ENCODE results near the gene CCDC186. TPM values are rescaled to one million over a fixed set of nuclear protein-coding genes. Genes with fewer than 3 reads are reported as not detected.

CCDC186 gene
- total and polyA plus RNA-seq, 2 of the 4 experiments (the other 2 are of a cell fraction) = 3.0 to 6.1 TPM

GRCh38 chr10:114094795-114095194 is 79.2 kb downstream of the CCDC186 start:
- peaks cover 35% of the 10 kb centered on the region for H3K27me3 ChIP-seq (ENCODE audit: control insufficient read depth, insufficient read depth, low read length)
- no peak overlapping the region for H2BK20ac ChIP-seq (ENCODE audit: low read depth, low read length)
- no peak overlapping the region for H4K91ac ChIP-seq (ENCODE audit: insufficient read depth, low read depth, low read length)
- H2AK9ac ChIP-seq (replicated peaks; ENCODE audit: low read depth, low read length, poor library complexity) = no peak overlapping the region
- no peaks in the 10 kb centered on the region for H3K36me3 ChIP-seq (ENCODE audit: control insufficient read depth, insufficient read depth, low read length)
- no peak overlapping the region for H2BK15ac ChIP-seq (ENCODE audit: low read depth, low read length)
- H4K5ac ChIP-seq (ENCODE audit: low read depth, low read length) = no peak overlapping the region
- no peak overlapping the region for H3K56ac ChIP-seq (ENCODE audit: extremely low read depth, insufficient read depth, low read length)
- no peaks in the 10 kb centered on the region for H3K9me1 ChIP-seq (ENCODE audit: insufficient read depth, low read length)
- H2AFZ ChIP-seq (replicated peaks; ENCODE audit: low read length, poor library complexity) = no peak overlapping the region
- H3K23ac ChIP-seq (ENCODE audit: low read depth, low read length) = no peak overlapping the region
- H2BK5ac ChIP-seq (ENCODE audit: low read depth, low read length, poor library complexity, severe bottlenecking) = no peak overlapping the region
- H4K8ac ChIP-seq (ENCODE audit: low read depth in 2 of 2, low read length in 2 of 2) = no peak overlapping the region
- dilution Hi-C loops (cut with HindIII; ENCODE audit: low sequenced_read_pairs, unreplicated experiment) (no loop called here), intact Hi-C loops (cut with micrococcal nuclease) (no loop called here), in situ Hi-C loops (cut with MboI; ENCODE audit: low sequenced_read_pairs) (no loop called here)
- H3K4me3 ChIP-seq (ENCODE audit: insufficient read depth, low read depth, low read length) = no peak overlapping the region
- H3K14ac ChIP-seq (replicated peaks; ENCODE audit: low read depth, low read length) = no peak overlapping the region
- no peak for DNase-seq
- H3K18ac ChIP-seq (ENCODE audit: low read depth, low read length) = no peak overlapping the region
- no peaks in the 10 kb centered on the region for H3K4me1 ChIP-seq (ENCODE audit: control insufficient read depth, insufficient read depth, low read length)
- no peak for TF ChIP-seq MXI1 (IDR thresholded peaks at IDR 0.05; ENCODE audit: borderline replicate concordance, low read depth, low read length)
- no peak for TF ChIP-seq USF2 (IDR thresholded peaks at IDR 0.05; ENCODE audit: low read depth, low read length)
- TF ChIP-seq BHLHE40 (IDR thresholded peaks at IDR 0.05; ENCODE audit: low read depth, low read length) = no peak
- TF ChIP-seq, protein P1, sequence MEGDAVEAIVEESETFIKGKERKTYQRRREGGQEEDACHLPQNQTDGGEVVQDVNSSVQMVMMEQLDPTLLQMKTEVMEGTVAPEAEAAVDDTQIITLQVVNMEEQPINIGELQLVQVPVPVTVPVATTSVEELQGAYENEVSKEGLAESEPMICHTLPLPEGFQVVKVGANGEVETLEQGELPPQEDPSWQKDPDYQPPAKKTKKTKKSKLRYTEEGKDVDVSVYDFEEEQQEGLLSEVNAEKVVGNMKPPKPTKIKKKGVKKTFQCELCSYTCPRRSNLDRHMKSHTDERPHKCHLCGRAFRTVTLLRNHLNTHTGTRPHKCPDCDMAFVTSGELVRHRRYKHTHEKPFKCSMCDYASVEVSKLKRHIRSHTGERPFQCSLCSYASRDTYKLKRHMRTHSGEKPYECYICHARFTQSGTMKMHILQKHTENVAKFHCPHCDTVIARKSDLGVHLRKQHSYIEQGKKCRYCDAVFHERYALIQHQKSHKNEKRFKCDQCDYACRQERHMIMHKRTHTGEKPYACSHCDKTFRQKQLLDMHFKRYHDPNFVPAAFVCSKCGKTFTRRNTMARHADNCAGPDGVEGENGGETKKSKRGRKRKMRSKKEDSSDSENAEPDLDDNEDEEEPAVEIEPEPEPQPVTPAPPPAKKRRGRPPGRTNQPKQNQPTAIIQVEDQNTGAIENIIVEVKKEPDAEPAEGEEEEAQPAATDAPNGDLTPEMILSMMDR (conservative IDR thresholded peaks at IDR 0.05; ENCODE audit: low read depth, low read length) = no peak
- TF ChIP-seq MAZ (IDR thresholded peaks at IDR 0.05; ENCODE audit: borderline replicate concordance, low read depth, low read length) = no peak
- TF ChIP-seq SMC3 (IDR thresholded peaks at IDR 0.05; ENCODE audit: low read depth, low read length) = no peak
- no peak for TF ChIP-seq POLR2A (IDR thresholded peaks at IDR 0.05; ENCODE audit: low read depth, low read length)
- no peak for TF ChIP-seq ELK1 (IDR thresholded peaks at IDR 0.05; ENCODE audit: borderline replicate concordance, low read depth, low read length)
- TF ChIP-seq CEBPB (IDR thresholded peaks at IDR 0.05; ENCODE audit: low read depth, low read length) = no peak
- no peak for TF ChIP-seq RCOR1 (IDR thresholded peaks at IDR 0.05; ENCODE audit: insufficient replicate concordance, low read length)
- TF ChIP-seq CHD1 (IDR thresholded peaks at IDR 0.05; ENCODE audit: low read depth, low read length) = no peak
- TF ChIP-seq RAD21 (IDR thresholded peaks at IDR 0.05; ENCODE audit: low read length) = no peak
- TF ChIP-seq MAFK (IDR thresholded peaks at IDR 0.05; ENCODE audit: low read depth, low read length) = no peak
- H3K9ac ChIP-seq (ENCODE audit: low read depth, low read length) = no peak overlapping the region
- no peak overlapping the region for H3K27ac ChIP-seq (ENCODE audit: insufficient read depth, low read length)
- ATAC-seq (ENCODE audit: low read depth) = no peak
- no CpG with 5 or more reads among the region's 3 CpGs for whole genome bisulfite sequencing, 2 experiments (ENCODE audit: extremely low coverage in 2 of 2, insufficient read length in 1 of 2)
- no peaks in the 10 kb centered on the region for H4K20me1 ChIP-seq (ENCODE audit: insufficient read depth, low read length)
- no peaks in the 10 kb centered on the region for H3K9me3 ChIP-seq (ENCODE audit: control insufficient read depth, insufficient read depth, low read length)
- no peak overlapping the region for H3K4me2 ChIP-seq (ENCODE audit: low read depth, low read length)
- BruUV-seq (replicated peaks) = no TSS peak
- no peak overlapping the region for H2AK5ac ChIP-seq (ENCODE audit: low read depth, low read length)
- H3K79me1 ChIP-seq (ENCODE audit: low read depth in 1 of 2, low read length in 2 of 2) = no peaks in the 10 kb centered on the region
- ChIA-PET POLR2A (ENCODE audit: unreplicated experiment) (no interaction called here), CTCF (no interaction called here)
- no peak overlapping the region for H2BK120ac ChIP-seq (ENCODE audit: low read depth, low read length)
- no peak overlapping the region for H3K4ac ChIP-seq (ENCODE audit: low read depth, low read length)
